G401.6 (cell line): ENCODE results near the gene SYNGR1.
"Not testable (repeated sequence)": the region's sequence is repeated elsewhere in the genome, so short reads cannot be mapped to it uniquely, and the experiment has no call there.

ENCODE experiments used
- FAIRE-seq: peaks from 2 replicates; lab custom pipeline; 2012; peaks lifted over from hg19 to GRCh38; lab: Jason Lieb, UNC

Gene SYNGR1

GRCh38 chr22:39409516-39410029 lies 59.8 kb downstream of the SYNGR1 start:
- FAIRE-seq, result no peak

GRCh38 chr22:39410264-39410663 lies 60.5 kb downstream of the SYNGR1 start:
- no peak for FAIRE-seq

GRCh38 chr22:39411828-39412365 lies 62.1 kb downstream of the SYNGR1 start:
- FAIRE-seq, result not testable (repeated sequence)

GRCh38 chr22:39413204-39413603 lies 63.4 kb downstream of the SYNGR1 start:
- not testable (repeated sequence) for FAIRE-seq

- no peak for FAIRE-seq
Measured at GRCh38 chr22:39414377-39414776, 64.6 kb downstream of the SYNGR1 start.

- FAIRE-seq, result no peak
Measured at GRCh38 chr22:39414886-39415285, 65.1 kb downstream of the SYNGR1 start.

GRCh38 chr22:39415506-39415905 lies 65.7 kb downstream of the SYNGR1 start:
- no peak for FAIRE-seq

GRCh38 chr22:39416319-39416718 lies 66.5 kb downstream of the SYNGR1 start:
- FAIRE-seq, result no peak

- no peak for FAIRE-seq
Measured at GRCh38 chr22:39417641-39418040, 67.8 kb downstream of the SYNGR1 start.

GRCh38 chr22:39418696-39419095 lies 68.9 kb downstream of the SYNGR1 start:
- no peak for FAIRE-seq

GRCh38 chr22:39419096-39419495 lies 69.3 kb downstream of the SYNGR1 start:
- no peak for FAIRE-seq

GRCh38 chr22:39419911-39420310 lies 70.1 kb downstream of the SYNGR1 start:
- FAIRE-seq, result no peak

GRCh38 chr22:39421691-39422090 lies 71.9 kb downstream of the SYNGR1 start:
- no peak for FAIRE-seq

GRCh38 chr22:39422101-39422500 lies 72.3 kb downstream of the SYNGR1 start:
- no peak for FAIRE-seq

- FAIRE-seq, result no peak
Measured at GRCh38 chr22:39422721-39423120, 72.9 kb downstream of the SYNGR1 start.

- FAIRE-seq, result no peak
Measured at GRCh38 chr22:39423976-39424375, 74.2 kb downstream of the SYNGR1 start.

- no peak for FAIRE-seq
Measured at GRCh38 chr22:39426380-39427043, 76.7 kb downstream of the SYNGR1 start.

GRCh38 chr22:39427751-39428596 lies 78.2 kb downstream of the SYNGR1 start:
- FAIRE-seq, result no peak

GRCh38 chr22:39428597-39429071 lies 78.8 kb downstream of the SYNGR1 start:
- FAIRE-seq, result no peak

- FAIRE-seq, result no peak
Measured at GRCh38 chr22:39429186-39429585, 79.4 kb downstream of the SYNGR1 start.

- FAIRE-seq, result no peak
Measured at GRCh38 chr22:39429916-39430575, 80.3 kb downstream of the SYNGR1 start.

- FAIRE-seq, result no peak
Measured at GRCh38 chr22:39430576-39431150, 80.9 kb downstream of the SYNGR1 start.
